Natural killer cell (primary cell): Measurements from ENCODE around the gene TUBAL3. TPM values are rescaled to one million over a fixed set of nuclear protein-coding genes. Genes with fewer than 3 reads are reported as not detected.
A peak's percentile ranks its signal among the peaks of the same experiment; 100 is the strongest.

Experiments
- ATAC-seq, 3 donors: fragments of 150-1000 bp in 2 of 3; fragments of 200-7000 bp in 1 of 3; cut with Tn5 transposase; 1 replicate in 1 of 3; 2 replicates in 2 of 3; pipeline ENCODE4 v1.10.0; 2021; ENCODE audit warnings: mild to moderate bottlenecking in 2 of 3, moderate library complexity in 2 of 3
- DNase-seq, 2 donors: peaks; one replicate each; pipeline versions ENCODE4 v3.0.0 to v3.0.0-alpha.2; 2013 to 2021; ENCODE audit warnings: mixed read lengths in 1 of 2
- H3K27ac ChIP-seq: one replicate; pipeline ENCODE4 v1.5.1; 2013; ENCODE audit warnings: mild to moderate bottlenecking, low read length
- H3K27me3 ChIP-seq: one replicate; pipeline ENCODE4 v1.6.1; 2013; ENCODE audit warnings: low read length; ENCODE audit not compliant: control insufficient read depth, insufficient read depth
- H3K36me3 ChIP-seq: one replicate; pipeline ENCODE4 v1.6.1; 2013; ENCODE audit warnings: low read length; ENCODE audit not compliant: control insufficient read depth, insufficient read depth
- H3K4me1 ChIP-seq: one replicate; pipeline ENCODE4 v1.6.1; 2013; ENCODE audit warnings: low read length; ENCODE audit not compliant: control insufficient read depth, insufficient read depth
- H3K4me3 ChIP-seq: one replicate; pipeline ENCODE4 v1.5.1; 2013; ENCODE audit warnings: low read length
- H3K9me3 ChIP-seq: one replicate; pipeline ENCODE4 v1.6.1; 2013; ENCODE audit warnings: low read length; ENCODE audit not compliant: control insufficient read depth, insufficient read depth
- H3K27ac Mint-ChIP-seq, 2 donors: one replicate each; pipeline ENCODE4 v1.8.0; 2022; ENCODE audit warnings: mild to moderate bottlenecking in 2 of 2, mixed read lengths in 2 of 2, moderate library complexity in 1 of 2
- H3K27me3 Mint-ChIP-seq, 2 donors: one replicate each; pipeline ENCODE4 v1.8.0; 2022; ENCODE audit warnings: low read depth in 2 of 2, mixed read lengths in 2 of 2
- H3K36me3 Mint-ChIP-seq: one replicate; pipeline ENCODE4 v1.8.0; 2022; ENCODE audit warnings: mixed read lengths
- H3K4me1 Mint-ChIP-seq, 2 donors: one replicate each; pipeline ENCODE4 v1.8.0; 2022; ENCODE audit warnings: mixed read lengths in 2 of 2
- H3K4me3 Mint-ChIP-seq: one replicate; pipeline ENCODE4 v1.8.0; 2022; ENCODE audit warnings: mild to moderate bottlenecking, moderate library complexity, mixed read lengths
- H3K9me3 Mint-ChIP-seq, 2 donors: one replicate each; pipeline ENCODE4 v1.8.0; 2022; ENCODE audit warnings: mixed read lengths in 2 of 2
- WGBS: methylation state at CpG from one replicate; pipeline ENCODE4 v1.1.7; 2013; ENCODE audit warnings: missing lambda C conversion rate; ENCODE audit not compliant: insufficient coverage; 5-methylcytosine and 5-hydroxymethylcytosine counted together
- intact Hi-C: fragments of 100-400 bp; cut with micrococcal nuclease; formaldehyde crosslinking; loops from one replicate; pipeline ENCODE4 v1.14.2; 2022
- total RNA-seq, 4 donors: library from RNA; stranded (reverse); fragments of 120-200 nt in 1 of 4; gene quantifications; one replicate each; pipeline versions ENCODE4 v1.2.3 to v1.2.4, GENCODE V29; 2013 to 2022
- TF ChIP-seq, protein P1 (sequence below): fragments of 200-600 bp; IDR thresholded peaks from one replicate; pipeline ENCODE4 v1.8.0; 2022; ENCODE audit warnings: antibody characterized with exemption

TUBAL3 gene
- total RNA-seq, 3 donors from 2014 or later (not counting 1 experiment from before 2014, with no cell fraction given), result not detected

DNA sequence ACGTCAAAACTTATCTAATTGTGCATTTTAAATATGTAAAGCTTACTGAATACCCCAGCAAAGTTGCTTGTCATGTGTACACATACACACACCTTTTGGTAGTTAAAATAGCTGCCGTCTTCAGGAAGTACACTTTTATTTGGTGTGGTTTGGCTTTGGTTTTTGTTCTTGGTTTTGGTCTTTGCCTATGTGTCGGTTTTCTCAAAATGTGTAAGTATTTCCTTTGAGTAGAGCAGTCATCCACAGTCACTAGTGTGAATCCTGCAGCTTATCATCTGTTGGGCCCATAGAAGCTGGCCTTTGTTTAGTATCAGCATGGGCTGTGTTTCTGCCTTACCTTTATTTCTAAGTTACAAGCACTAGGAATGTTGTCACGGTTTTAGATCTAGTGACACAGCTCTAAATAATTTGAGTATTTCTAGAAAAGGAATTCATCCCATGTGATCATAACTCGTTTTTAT is 43.0 kb upstream of the TUBAL3 start:
- Histone ChIP-seq H3K4me3 (no peak overlapping the region), H3K27me3 (no peaks in the 10 kb centered on the region), H3K27ac (no peak overlapping the region), H3K36me3 (peaks cover 2% of the 10 kb centered on the region), H3K4me1 (peaks cover 6% of the 10 kb centered on the region), H3K9me3 (no peaks in the 10 kb centered on the region)
- intact Hi-C loops, result no loop called here
- 0% methylated on average over 2 of the region's 5 CpGs for WGBS
- TF ChIP-seq, protein P1, sequence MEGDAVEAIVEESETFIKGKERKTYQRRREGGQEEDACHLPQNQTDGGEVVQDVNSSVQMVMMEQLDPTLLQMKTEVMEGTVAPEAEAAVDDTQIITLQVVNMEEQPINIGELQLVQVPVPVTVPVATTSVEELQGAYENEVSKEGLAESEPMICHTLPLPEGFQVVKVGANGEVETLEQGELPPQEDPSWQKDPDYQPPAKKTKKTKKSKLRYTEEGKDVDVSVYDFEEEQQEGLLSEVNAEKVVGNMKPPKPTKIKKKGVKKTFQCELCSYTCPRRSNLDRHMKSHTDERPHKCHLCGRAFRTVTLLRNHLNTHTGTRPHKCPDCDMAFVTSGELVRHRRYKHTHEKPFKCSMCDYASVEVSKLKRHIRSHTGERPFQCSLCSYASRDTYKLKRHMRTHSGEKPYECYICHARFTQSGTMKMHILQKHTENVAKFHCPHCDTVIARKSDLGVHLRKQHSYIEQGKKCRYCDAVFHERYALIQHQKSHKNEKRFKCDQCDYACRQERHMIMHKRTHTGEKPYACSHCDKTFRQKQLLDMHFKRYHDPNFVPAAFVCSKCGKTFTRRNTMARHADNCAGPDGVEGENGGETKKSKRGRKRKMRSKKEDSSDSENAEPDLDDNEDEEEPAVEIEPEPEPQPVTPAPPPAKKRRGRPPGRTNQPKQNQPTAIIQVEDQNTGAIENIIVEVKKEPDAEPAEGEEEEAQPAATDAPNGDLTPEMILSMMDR, result no peak
- ATAC-seq, result peak; percentile 41 to 59 (median 58)
- H3K27me3 Mint-ChIP-seq, result no peaks in the 10 kb centered on the region
- H3K36me3 Mint-ChIP-seq, result no peaks in the 10 kb centered on the region
- H3K9me3 Mint-ChIP-seq, result no peaks in the 10 kb centered on the region
- H3K4me1 Mint-ChIP-seq, result peaks cover 17 to 18% of the 10 kb centered on the region in 2 donors
- DNase-seq, result peak in 1 of 2 donors; percentile 65
- peak overlapping the region in 1 of 2 donors; percentile 75 for H3K27ac Mint-ChIP-seq
- H3K4me3 Mint-ChIP-seq, result peak overlapping the region; percentile 85

DNA sequence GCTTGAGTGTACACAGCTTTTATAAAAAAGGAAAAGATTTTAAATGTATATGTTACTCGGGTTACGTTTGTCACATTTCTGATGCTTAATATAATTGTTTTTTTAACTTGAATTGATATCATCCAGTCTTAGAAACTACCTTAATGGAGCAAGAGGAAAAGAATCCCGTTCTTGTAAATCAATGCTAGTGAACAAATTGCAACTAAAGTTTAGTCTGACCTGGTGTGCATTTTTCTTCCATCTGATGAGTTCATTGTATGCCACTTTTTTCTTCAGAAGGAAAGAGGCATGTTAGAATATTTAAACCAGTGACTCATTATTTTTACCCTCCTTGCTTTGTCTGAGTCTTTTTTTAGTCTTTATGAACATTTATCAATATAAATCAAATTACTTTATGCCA is 42.4 kb upstream of the TUBAL3 start:
- DNase-seq, result no peak
- H3K36me3 ChIP-seq, result no peaks in the 10 kb centered on the region
- TF ChIP-seq, protein P1, result no peak
- Mint-ChIP-seq H3K9me3 (no peaks in the 10 kb centered on the region), H3K27ac (peak overlapping the region in 1 of 2 donors; percentile 75), H3K4me3 (peak overlapping the region; percentile 85), H3K27me3 (no peaks in the 10 kb centered on the region), H3K36me3 (no peaks in the 10 kb centered on the region), H3K4me1 (peaks cover 17 to 18% of the 10 kb centered on the region in 2 donors)
- intact Hi-C loops, result no loop called here
- WGBS, result 50% methylated on average over 1 of the region's 3 CpGs
- peak in 1 of 3 donors; percentile 16 for ATAC-seq
- peaks cover 6% of the 10 kb centered on the region for H3K4me1 ChIP-seq
- H3K27me3 ChIP-seq, result no peaks in the 10 kb centered on the region
- no peak overlapping the region for H3K4me3 ChIP-seq
- H3K27ac ChIP-seq, result no peak overlapping the region
- H3K9me3 ChIP-seq, result no peaks in the 10 kb centered on the region

DNA sequence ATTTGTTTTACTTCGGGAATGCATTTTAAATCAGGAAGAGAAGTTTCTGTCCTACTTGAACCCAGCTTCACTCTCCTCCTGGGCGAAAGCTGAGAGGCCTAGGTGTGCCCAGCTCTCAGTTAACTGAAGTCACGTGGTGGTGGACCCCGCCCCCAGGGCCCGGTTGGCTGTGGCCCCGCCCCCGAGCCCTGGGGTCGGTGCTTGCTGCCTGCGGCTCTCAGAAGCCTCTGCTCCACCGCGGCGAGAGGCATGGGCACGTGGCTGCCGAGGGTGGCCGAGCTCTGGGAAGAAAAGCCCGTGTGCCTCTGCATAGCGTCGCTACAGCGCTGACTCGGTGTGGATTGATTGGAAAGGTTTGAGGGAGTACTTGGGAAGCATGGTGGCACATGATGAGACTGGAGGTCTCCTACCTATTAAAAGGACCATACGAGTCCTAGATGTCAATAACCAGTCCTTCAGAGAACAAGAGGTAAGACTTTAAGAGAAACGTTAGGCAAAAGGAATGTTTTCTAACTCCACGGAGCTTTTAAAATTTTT is 41.8 kb upstream of the TUBAL3 start:
- Histone ChIP-seq H3K36me3 (no peaks in the 10 kb centered on the region), H3K9me3 (no peaks in the 10 kb centered on the region), H3K27me3 (no peaks in the 10 kb centered on the region), H3K27ac (no peak overlapping the region), H3K4me3 (peak overlapping the region; percentile 33), H3K4me1 (peaks cover 6% of the 10 kb centered on the region)
- H3K9me3 Mint-ChIP-seq, result no peaks in the 10 kb centered on the region
- peak; percentile 59 to 84 for DNase-seq
- H3K4me1 Mint-ChIP-seq, result peaks cover 17 to 18% of the 10 kb centered on the region in 2 donors
- peak overlapping the region; percentile 85 for H3K4me3 Mint-ChIP-seq
- H3K36me3 Mint-ChIP-seq, result no peaks in the 10 kb centered on the region
- peak; percentile 83 to 92 (median 88) for ATAC-seq
- no peaks in the 10 kb centered on the region for H3K27me3 Mint-ChIP-seq
- 10% methylated on average over 20 of the region's 23 CpGs for WGBS
- intact Hi-C loops, result no loop called here
- peak overlapping the region; percentile 19 to 63 for H3K27ac Mint-ChIP-seq
- TF ChIP-seq, protein P1, result no peak

DNA sequence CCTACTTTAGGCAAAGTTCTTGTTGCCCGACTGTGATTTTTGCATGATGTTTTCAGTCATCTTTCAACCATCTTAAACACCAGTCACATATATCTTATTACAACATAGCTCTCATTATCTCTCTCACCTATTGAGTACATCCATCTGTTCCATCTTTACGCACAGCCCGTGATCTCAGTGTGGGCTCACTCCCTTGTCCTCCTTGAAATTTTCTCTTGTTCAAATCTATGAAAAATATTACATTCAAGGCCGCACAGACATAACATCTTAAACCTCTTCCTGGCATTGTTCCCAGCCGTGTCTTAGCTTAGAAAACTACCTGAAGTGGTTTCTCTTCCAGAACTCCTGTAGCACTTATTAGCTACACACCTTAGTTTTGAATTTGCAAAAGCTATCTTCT is 40.4 kb upstream of the TUBAL3 start:
- Histone ChIP-seq H3K27me3 (no peaks in the 10 kb centered on the region), H3K27ac (no peak overlapping the region), H3K4me3 (no peak overlapping the region), H3K9me3 (no peaks in the 10 kb centered on the region), H3K36me3 (no peaks in the 10 kb centered on the region), H3K4me1 (peaks cover 6% of the 10 kb centered on the region)
- WGBS, result 95% methylated on average over 5 of the region's 5 CpGs
- DNase-seq (no peak), ATAC-seq (no peak)
- peaks cover 17 to 18% of the 10 kb centered on the region in 2 donors for H3K4me1 Mint-ChIP-seq
- intact Hi-C loops, result no loop called here
- H3K4me3 Mint-ChIP-seq, result no peak overlapping the region
- H3K27ac Mint-ChIP-seq, result no peak overlapping the region
- no peaks in the 10 kb centered on the region for H3K36me3 Mint-ChIP-seq
- TF ChIP-seq, protein P1, result no peak
- no peaks in the 10 kb centered on the region for H3K27me3 Mint-ChIP-seq
- no peaks in the 10 kb centered on the region for H3K9me3 Mint-ChIP-seq
